C1 segment of cervical spinal cord (tissue), 14 donors: ENCODE results near the gene JMJD1C.

ENCODE experiments used
- DNase-seq, 14 donors: peaks; one replicate each; lab custom pipeline; 2025; lab: John Stamatoyannopoulos, UW

JMJD1C gene

DNA sequence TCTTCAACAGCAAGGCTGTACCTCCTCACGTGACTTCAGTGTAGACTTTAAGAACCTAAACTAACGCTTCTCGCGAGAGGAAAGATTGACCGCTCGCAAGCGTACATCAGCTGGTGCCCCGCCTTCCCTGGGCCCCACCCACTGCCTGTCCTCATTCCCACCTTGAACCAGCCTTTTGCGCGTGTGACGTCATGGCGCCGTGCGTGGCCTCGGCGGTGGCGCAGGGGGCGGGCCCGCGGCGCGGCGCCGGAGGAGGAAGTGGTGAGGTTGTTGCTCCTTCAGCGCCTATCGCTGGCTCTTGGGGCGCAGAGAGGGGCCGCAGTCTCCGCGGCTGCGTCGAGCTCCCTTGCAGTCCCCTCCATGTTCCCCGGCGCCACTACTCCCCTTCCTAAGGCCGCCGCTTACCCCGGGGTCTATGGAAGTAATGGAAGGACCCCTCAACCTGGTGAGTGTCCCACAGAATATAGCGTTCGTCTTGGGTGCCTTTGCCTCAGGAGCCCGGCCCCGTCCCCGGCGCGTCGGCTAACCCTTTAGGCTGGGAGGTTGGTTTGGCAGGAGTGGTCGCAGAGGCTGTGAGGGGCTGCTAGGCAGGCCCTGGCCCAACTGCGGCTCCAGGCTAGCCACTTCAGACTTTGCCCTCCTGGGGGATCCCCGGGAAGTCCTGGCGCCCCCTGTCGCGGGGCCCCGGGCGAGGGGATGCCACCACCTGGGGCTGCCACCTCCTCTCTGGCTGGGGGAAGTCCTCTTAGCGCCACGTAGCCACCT lies 332.5 kb downstream of the JMJD1C start, which contains the start of gene NRBF2:
NRBF2 (plus strand) TSS at position 273 of the 765 bp plus-strand sequence; CDS start at position 416, 143 bp downstream.
- peak; percentile 50 to 96 (median 84) for DNase-seq

DNA sequence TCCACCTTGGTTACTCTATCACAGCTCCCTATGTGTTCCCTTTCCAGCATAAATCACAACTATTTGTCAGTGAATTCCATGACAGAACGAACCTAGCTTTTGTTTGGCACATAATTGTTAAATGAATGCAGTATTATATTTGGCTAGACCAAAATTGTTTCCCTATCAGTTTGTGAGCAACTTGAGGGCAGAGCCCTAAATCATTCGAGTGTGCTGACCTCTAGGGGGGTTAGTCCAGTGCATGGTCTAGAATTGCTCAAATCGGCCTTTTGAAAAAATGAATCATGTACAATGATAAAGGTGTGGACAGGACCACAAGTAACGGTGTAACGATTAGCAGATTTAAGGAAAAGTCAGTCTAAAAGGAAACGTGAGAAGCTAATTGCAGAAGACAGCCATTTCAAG lies 333.1 kb downstream of the JMJD1C start:
- no peak for DNase-seq

DNA sequence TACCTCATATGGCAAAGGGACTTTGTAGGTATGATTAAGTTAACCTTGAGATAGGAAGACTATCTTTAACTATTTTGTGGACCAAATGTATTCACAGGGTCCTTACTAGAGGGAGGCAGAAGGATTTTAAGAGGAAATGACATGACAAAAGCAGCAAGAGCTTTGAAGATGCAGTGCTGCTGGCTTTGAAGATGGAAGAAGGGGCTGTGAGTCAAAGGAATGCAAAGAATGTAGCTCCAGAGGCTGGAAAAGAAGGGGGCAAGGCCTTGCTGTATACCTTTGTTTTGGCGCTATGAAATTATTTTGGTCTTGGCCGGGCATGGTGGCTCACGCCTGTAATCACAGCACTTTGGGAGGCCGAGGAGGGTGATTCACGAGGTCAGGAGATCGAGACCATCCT lies 335.9 kb downstream of the JMJD1C start:
- no peak for DNase-seq

DNA sequence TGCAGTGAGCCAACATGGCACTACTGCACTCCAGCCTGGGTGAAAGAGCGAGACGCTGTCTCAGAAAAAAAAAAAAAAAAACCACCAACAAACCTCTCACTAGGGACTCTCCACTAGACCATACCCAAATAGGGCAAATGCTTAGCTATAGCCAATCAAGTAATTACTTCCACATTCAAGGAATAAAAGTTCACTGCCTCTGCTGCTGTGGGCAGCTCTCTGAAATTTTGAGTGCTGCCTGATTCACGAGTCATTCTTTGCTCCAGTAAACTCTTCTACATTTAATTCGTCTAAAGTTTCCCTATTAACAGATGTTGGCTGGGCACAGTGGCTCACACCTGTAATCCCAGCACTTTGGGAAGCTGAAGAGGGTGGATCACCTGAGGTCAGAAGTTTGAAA lies 337.3 kb downstream of the JMJD1C start:
- no peak for DNase-seq

DNA sequence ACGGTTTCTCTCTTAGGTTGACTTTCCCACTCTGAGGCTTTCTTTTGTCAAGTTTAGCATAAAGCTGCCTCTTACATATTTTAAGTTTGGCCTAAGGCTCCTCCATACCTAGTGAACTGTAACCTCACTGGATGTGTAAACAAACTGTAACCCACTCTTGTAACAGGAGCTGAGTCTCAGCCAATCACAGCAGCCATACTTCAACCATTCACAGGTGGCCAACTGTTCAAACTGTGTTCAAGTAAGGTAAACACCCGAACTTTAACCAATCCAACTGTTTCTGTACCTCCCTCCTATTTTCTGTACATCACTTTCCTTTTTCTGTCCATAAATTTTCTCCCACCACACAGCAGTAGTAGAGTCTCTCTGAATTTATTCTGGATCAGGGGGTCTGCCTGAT lies 340.3 kb downstream of the JMJD1C start:
- DNase-seq: no peak

DNA sequence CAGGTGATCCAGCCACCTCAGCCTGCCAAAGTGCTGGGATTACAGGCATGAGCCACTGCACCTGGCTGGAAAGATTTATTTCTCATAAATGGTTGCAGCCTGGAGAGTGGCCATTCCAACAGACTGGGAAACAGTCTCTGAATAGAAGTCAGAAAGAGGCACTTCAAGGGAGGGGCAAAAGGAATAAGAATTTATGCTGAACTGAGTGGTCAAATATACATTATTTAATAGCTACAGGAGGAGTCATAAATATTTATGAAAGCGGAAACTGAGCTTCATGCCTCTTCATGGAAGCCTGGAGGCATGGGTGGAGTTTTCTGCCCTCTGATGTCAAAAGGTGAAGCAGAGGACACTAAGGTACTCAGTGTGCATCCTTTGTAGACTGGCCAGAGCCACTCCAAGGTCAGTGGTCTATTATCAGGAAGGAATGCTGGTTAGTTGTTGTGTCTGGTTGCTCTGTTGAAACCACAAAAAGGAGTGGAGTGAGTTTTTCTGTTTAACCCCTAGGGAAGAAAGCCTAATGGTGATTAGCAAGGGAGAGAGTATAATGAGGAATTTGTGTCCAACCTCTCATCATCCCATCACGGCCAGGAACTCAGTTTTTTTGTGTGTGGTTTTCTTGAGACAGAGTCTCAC lies 341.9 kb downstream of the JMJD1C start:
- DNase-seq: no peak

DNA sequence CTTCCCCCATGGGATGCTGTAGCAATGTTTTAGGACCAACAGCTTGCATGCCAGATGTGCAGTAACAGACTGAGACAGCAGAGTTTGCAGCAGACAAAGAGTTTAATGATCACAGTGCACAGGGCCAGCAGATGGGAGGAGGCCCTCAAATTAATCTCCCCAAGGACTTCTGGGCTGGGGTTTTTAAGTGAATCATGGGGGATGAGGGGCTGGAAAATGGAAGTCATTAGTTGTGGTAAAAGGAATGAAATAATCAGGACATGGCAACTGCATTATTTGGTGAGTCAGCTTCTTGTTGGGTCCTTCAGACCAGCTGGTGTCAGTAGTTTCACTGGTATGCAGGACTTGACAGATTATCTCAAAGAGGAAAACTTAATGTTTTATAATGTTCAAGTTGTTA lies 345.2 kb downstream of the JMJD1C start:
- no peak for DNase-seq

DNA sequence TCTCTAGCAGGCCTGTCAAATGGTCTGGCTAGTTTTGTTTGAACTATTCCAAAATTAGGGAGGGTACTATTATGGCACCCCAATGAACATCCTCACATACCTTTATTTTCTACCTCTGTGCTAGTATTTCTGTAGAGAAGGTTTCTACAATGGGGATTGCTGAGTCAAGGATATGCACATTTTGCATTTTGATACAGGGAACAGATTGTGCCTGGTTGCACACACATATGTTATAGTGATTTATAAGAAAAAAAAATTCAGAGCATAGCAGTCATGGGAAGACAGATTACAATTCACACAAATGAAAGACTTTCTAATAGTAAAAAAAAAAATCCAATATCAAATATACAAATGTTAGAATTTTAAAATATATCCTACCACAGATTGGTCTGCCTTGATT lies 346.7 kb downstream of the JMJD1C start:
- no peak for DNase-seq
